Measurements from ENCODE around the gene TIMD4. TPM values are rescaled to one million over a fixed set of nuclear protein-coding genes. Genes with fewer than 3 reads are reported as not detected.

TIMD4 gene
- total RNA-seq, 1 experiment from 2014 or later, result not detected

- H2AFZ ChIP-seq (ENCODE audit: low read length), result no peak overlapping the region
- no peaks in the 10 kb centered on the region for H3K27me3 ChIP-seq (ENCODE audit: insufficient read depth, low read length)
- no peak overlapping the region for H4K5ac ChIP-seq (ENCODE audit: insufficient read length, low read depth, low read length)
- no peak overlapping the region for H3K4me2 ChIP-seq (ENCODE audit: insufficient read depth, insufficient read length, low read length)
- H3K4ac ChIP-seq (ENCODE audit: low read depth, low read length), result no peak overlapping the region
- no peak overlapping the region for H3K18ac ChIP-seq (ENCODE audit: insufficient read length, low read depth, low read length)
- no peak overlapping the region for H2BK12ac ChIP-seq (ENCODE audit: insufficient read length, low read depth, low read length)
- no peak overlapping the region for H3K23ac ChIP-seq (ENCODE audit: insufficient read length, low read depth, low read length)
- no peaks in the 10 kb centered on the region for H3K79me2 ChIP-seq (ENCODE audit: insufficient read depth, low read length)
- H3K4me1 ChIP-seq (ENCODE audit: insufficient read depth, low read length), result no peaks in the 10 kb centered on the region
- H2BK120ac ChIP-seq (ENCODE audit: low read depth, low read length, poor library complexity, severe bottlenecking), result no peak overlapping the region
- Mint-ChIP-seq H3K27ac (no peak overlapping the region; a peak in 1 of 7 replicates), H3K4me1 (peaks cover 7 to 8% of the 10 kb centered on the region in 2 experiments), H3K36me3 (ENCODE audit: insufficient read depth in 1 of 3, low read depth in 3 of 3) (no peaks in the 10 kb centered on the region), H3K27me3 (ENCODE audit: low read depth) (no peaks in the 10 kb centered on the region; the same call in none of the 2 replicates), H3K9me3 (no peaks in the 10 kb centered on the region), H3K4me3 (no peak overlapping the region)
- WGBS (ENCODE audit: extremely low coverage, insufficient read length, low lambda C conversion rate), result no CpG with 5 or more reads among the region's 1 CpG
- H3K79me1 ChIP-seq (ENCODE audit: insufficient read depth, low read depth, low read length, poor library complexity, severe bottlenecking), result no peaks in the 10 kb centered on the region
- no peak overlapping the region for H2BK15ac ChIP-seq (ENCODE audit: low read depth, low read length)
- H3K27ac ChIP-seq (ENCODE audit: insufficient read length, low read depth, low read length), result no peak overlapping the region
- H3K56ac ChIP-seq (ENCODE audit: insufficient read length, low read depth, low read length), result no peak overlapping the region
- no peaks in the 10 kb centered on the region for H4K20me1 ChIP-seq (ENCODE audit: control insufficient read depth, insufficient read depth, insufficient read length)
- no peak for TF ChIP-seq CTCF (conservative IDR thresholded peaks at IDR 0.05)
- no peak overlapping the region for H4K91ac ChIP-seq (ENCODE audit: insufficient read length, low read depth, low read length)
- no peaks in the 10 kb centered on the region for H3K9me3 ChIP-seq (ENCODE audit: control insufficient read depth, low read depth, low read length)
- H2BK5ac ChIP-seq (ENCODE audit: insufficient read length, low read length), result no peak overlapping the region
- no peak overlapping the region for H3K14ac ChIP-seq (ENCODE audit: insufficient read depth, low read length)
- DNase-seq, result no peak
- no peaks in the 10 kb centered on the region for H3K23me2 ChIP-seq (ENCODE audit: insufficient read length, low read depth, low read length, poor library complexity, severe bottlenecking)
- no peak overlapping the region for H2BK20ac ChIP-seq (ENCODE audit: low read depth, low read length, poor library complexity, severe bottlenecking)
- H2AK5ac ChIP-seq (ENCODE audit: insufficient read length, low read length), result no peak overlapping the region
- H3T11ph ChIP-seq (ENCODE audit: low read length), result no peak overlapping the region
- no peak overlapping the region for H3K9ac ChIP-seq (ENCODE audit: extremely low read depth, insufficient read length, low read length)
- H4K8ac ChIP-seq (replicated peaks; ENCODE audit: insufficient read length, low read depth, low read length), result no peak overlapping the region
Observed at GRCh38 chr5:156893517-156893916, 69.5 kb downstream of the TIMD4 start.

All from H9 (cell line).